IMR-90 (cell line): Measurements from ENCODE around the gene FRMD5. TPM values are rescaled to one million over a fixed set of nuclear protein-coding genes. Genes with fewer than 3 reads are reported as not detected.
A peak's percentile ranks its signal among the peaks of the same experiment; 100 is the strongest.

Experiments used
- ATAC-seq: fragments of 200-7000 bp; cut with Tn5 transposase; 2 replicates; pipeline ENCODE4 v1.9.1; 2020; ENCODE audit warnings: low read depth, mild to moderate bottlenecking, moderate library complexity
- BruUV-seq: library from RNA; stranded (reverse); fragments of 400-500 nt; replicated peaks from 2 replicates; lab custom pipeline; 2021; lab: Mats Ljungman, UMichigan
- CTCF ChIA-PET: fragments of 300-600 bp; formaldehyde crosslinking; extraction: SDS; loops from one replicate; lab custom pipeline; 2021; ENCODE audit warnings: antibody characterized with exemption; lab: Yijun Ruan, JAX
- POLR2A ChIA-PET: fragments of 300-600 bp; sonication (Branson Sonifier 250); formaldehyde crosslinking; loops from one replicate; lab custom pipeline; 2022; ENCODE audit warnings: antibody characterized with exemption; ENCODE audit not compliant: unreplicated experiment; lab: Charles Lee
- DNase-seq: peaks from one replicate; pipeline ENCODE4 v3.0.0; 2013
- H2AFZ ChIP-seq: replicated peaks from 2 replicates; pipeline ENCODE3; 2013; ENCODE audit warnings: low read length, mild to moderate bottlenecking; ENCODE audit not compliant: poor library complexity
- H2AK5ac ChIP-seq: 2 replicates; pipeline ENCODE4 v1.6.1; 2013; ENCODE audit warnings: low read depth, low read length, inconsistent platforms
- H2AK9ac ChIP-seq: replicated peaks from 2 replicates; pipeline ENCODE3; 2013; ENCODE audit warnings: mild to moderate bottlenecking, low read depth, low read length, moderate library complexity; ENCODE audit not compliant: poor library complexity
- H2BK120ac ChIP-seq: 2 replicates; pipeline ENCODE4 v1.6.1; 2013; ENCODE audit warnings: low read depth, low read length, inconsistent platforms
- H2BK15ac ChIP-seq: 3 replicates; pipeline ENCODE4 v1.6.1; 2013; ENCODE audit warnings: low read depth, low read length, inconsistent platforms
- H2BK20ac ChIP-seq: 2 replicates; pipeline ENCODE4 v1.6.1; 2013; ENCODE audit warnings: low read depth, mild to moderate bottlenecking, inconsistent platforms, low read length, moderate library complexity
- H2BK5ac ChIP-seq: 2 replicates; pipeline ENCODE4 v1.6.1; 2013; ENCODE audit warnings: mild to moderate bottlenecking, low read depth, low read length, inconsistent platforms; ENCODE audit not compliant: poor library complexity, severe bottlenecking
- H3K14ac ChIP-seq: replicated peaks from 2 replicates; pipeline ENCODE4 v1.6.1; 2013; ENCODE audit warnings: low read depth, low read length, inconsistent platforms
- H3K18ac ChIP-seq: 2 replicates; pipeline ENCODE4 v1.6.1; 2013; ENCODE audit warnings: low read depth, low read length, control low read depth
- H3K23ac ChIP-seq: 2 replicates; pipeline ENCODE4 v1.6.1; 2013; ENCODE audit warnings: low read depth, low read length, inconsistent platforms
- H3K27ac ChIP-seq: 2 replicates; pipeline ENCODE4 v1.5.1; 2013; ENCODE audit warnings: mild to moderate bottlenecking, control low read depth, low read length; ENCODE audit not compliant: insufficient read depth
- H3K27me3 ChIP-seq: 2 replicates; pipeline ENCODE4 v1.6.1; 2013; ENCODE audit warnings: low read length; ENCODE audit not compliant: control insufficient read depth, insufficient read depth
- H3K36me3 ChIP-seq: 2 replicates; pipeline ENCODE4 v1.6.1; 2013; ENCODE audit warnings: low read length, mixed read lengths; ENCODE audit not compliant: control insufficient read depth, insufficient read depth
- H3K4ac ChIP-seq: 2 replicates; pipeline ENCODE4 v1.6.1; 2013; ENCODE audit warnings: low read depth, low read length, inconsistent platforms
- H3K4me1 ChIP-seq: 2 replicates; pipeline ENCODE4 v1.6.1; 2013; ENCODE audit warnings: low read length, mixed read lengths; ENCODE audit not compliant: control insufficient read depth, insufficient read depth
- H3K4me2 ChIP-seq: 2 replicates; pipeline ENCODE4 v1.6.1; 2013; ENCODE audit warnings: low read depth, mild to moderate bottlenecking, control low read depth, low read length, moderate library complexity
- H3K4me3 ChIP-seq: 2 replicates; pipeline ENCODE4 v1.5.1; 2013; ENCODE audit warnings: low read depth, mild to moderate bottlenecking, control low read depth, low read length, moderate library complexity; ENCODE audit not compliant: insufficient read depth
- H3K56ac ChIP-seq: 2 replicates; pipeline ENCODE4 v1.6.1; 2013; ENCODE audit warnings: low read length, inconsistent platforms; ENCODE audit not compliant: insufficient read depth; ENCODE audit errors: extremely low read depth
- H3K79me1 ChIP-seq, 2 experiments: 2 replicates each; pipeline ENCODE4 v1.6.1; 2013; ENCODE audit warnings: low read length in 2 of 2, inconsistent platforms in 1 of 2, low read depth in 1 of 2
- H3K9ac ChIP-seq: 2 replicates; pipeline ENCODE4 v1.6.1; 2013; ENCODE audit warnings: low read depth, low read length, control low read depth
- H3K9me1 ChIP-seq: 2 replicates; pipeline ENCODE4 v1.6.1; 2013; ENCODE audit warnings: low read length, inconsistent platforms; ENCODE audit not compliant: insufficient read depth
- H3K9me3 ChIP-seq: 2 replicates; pipeline ENCODE4 v1.6.1; 2013; ENCODE audit warnings: low read length; ENCODE audit not compliant: control insufficient read depth, insufficient read depth
- H4K20me1 ChIP-seq: 2 replicates; pipeline ENCODE4 v1.6.1; 2013; ENCODE audit warnings: low read length, inconsistent platforms; ENCODE audit not compliant: insufficient read depth
- H4K5ac ChIP-seq: 2 replicates; pipeline ENCODE4 v1.6.1; 2013; ENCODE audit warnings: mild to moderate bottlenecking, low read depth, low read length, control low read depth
- H4K8ac ChIP-seq, 2 experiments: 2 replicates each; pipeline ENCODE4 v1.6.1; 2013; ENCODE audit warnings: low read depth in 2 of 2, low read length in 2 of 2, control low read depth in 1 of 2, inconsistent platforms in 1 of 2
- H4K91ac ChIP-seq: 2 replicates; pipeline ENCODE4 v1.6.1; 2013; ENCODE audit warnings: low read depth, low read length, inconsistent platforms; ENCODE audit not compliant: insufficient read depth
- FOS ChIP-seq: fragments of 150-350 bp; IDR thresholded peaks from 2 replicates; pipeline ENCODE4 v1.6.1; 2016; ENCODE audit warnings: low read depth, low read length
- MAZ ChIP-seq: IDR thresholded peaks from 2 replicates; pipeline ENCODE4 v1.6.1; 2012; ENCODE audit warnings: low read depth, mild to moderate bottlenecking, low read length, improper control_type of control experiment, moderate library complexity, borderline replicate concordance
- RCOR1 ChIP-seq: IDR thresholded peaks from 2 replicates; pipeline ENCODE4 v1.6.1; 2012; ENCODE audit warnings: mild to moderate bottlenecking, low read length, improper control_type of control experiment; ENCODE audit not compliant: insufficient replicate concordance
- SMC3 ChIP-seq: fragments of 150-350 bp; IDR thresholded peaks from 2 replicates; pipeline ENCODE4 v1.6.1; 2016; ENCODE audit warnings: low read depth, mild to moderate bottlenecking, antibody characterized with exemption, low read length, moderate library complexity
- WGBS, 2 experiments: methylation state at CpG; one replicate each; pipeline versions ENCODE4 v1.1.5 to v1.1.7; 2013; ENCODE audit warnings: missing lambda C conversion rate in 2 of 2; ENCODE audit not compliant: insufficient read length in 1 of 2; ENCODE audit errors: extremely low coverage in 2 of 2; 5-methylcytosine and 5-hydroxymethylcytosine counted together
- dilution Hi-C: fragments of 300-500 bp; cut with HindIII; formaldehyde crosslinking; loops from one replicate; pipeline ENCODE4 v1.14.3; 2018; ENCODE audit warnings: low sequenced_read_pairs; ENCODE audit not compliant: unreplicated experiment
- in situ Hi-C: fragments of 300-500 bp; cut with MboI; formaldehyde crosslinking; loops from 3 replicates; pipeline ENCODE4 v1.14.3; 2019; ENCODE audit warnings: low sequenced_read_pairs, inconsistent platforms, mixed read lengths
- intact Hi-C: fragments of 100-400 bp; cut with micrococcal nuclease; formaldehyde crosslinking; loops from 2 replicates; pipeline ENCODE4 v1.10.0; 2022
- polyA plus RNA-seq, 3 experiments: library from polyadenylated mRNA; depleted of rRNA; stranded (reverse); fragments of >200 nt; gene quantifications; 2 replicates each; pipeline ENCODE4 v1.2.3, GENCODE V29; 2012; ENCODE audit warnings: low replicate concordance in 1 of 3
- total RNA-seq: library from RNA; depleted of rRNA; stranded (reverse); fragments of >200 nt; gene quantifications from 2 replicates; pipeline ENCODE4 v1.2.3, GENCODE V29; 2012

The FRMD5 gene
- total and polyA plus RNA-seq, 2 of the 4 experiments (the other 2 are of a cell fraction) = 4.1 to 5.4 TPM

DNA sequence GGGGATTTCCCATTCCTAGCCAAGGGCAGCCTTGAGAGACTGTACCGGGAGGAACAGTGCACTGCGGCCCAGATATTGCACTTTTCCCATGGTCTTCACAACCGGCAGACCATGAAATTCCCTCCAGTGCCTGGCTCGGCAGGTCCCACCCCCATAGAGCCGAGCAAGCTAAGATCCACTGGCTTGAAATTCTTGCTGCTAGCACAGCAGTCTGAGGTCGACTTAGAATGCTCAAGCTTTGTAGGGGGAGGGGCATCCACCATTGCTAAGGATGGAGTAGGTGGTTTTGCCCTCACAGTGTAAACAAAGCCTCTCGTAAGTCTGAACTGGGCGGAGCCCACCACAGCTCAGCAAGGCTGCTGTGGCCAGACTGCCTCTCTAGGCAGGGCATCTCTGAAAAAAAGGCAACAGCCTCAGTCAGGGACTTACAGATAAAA is 156.3 kb downstream of the FRMD5 start:
- POLR2A ChIA-PET = interaction anchor here (0.6 kb wide), 1 partner anchor 32 kb away, joined by 3 read pairs; no protein-coding TSS in a partner anchor
- in situ Hi-C loops = no loop called here
- Histone ChIP-seq H2AFZ (peak overlapping the region; percentile 80), H4K20me1 (no peaks in the 10 kb centered on the region), H3K79me1 (0 out of 4 replicates have a peak, but pooled peaks cover 0 to 9% of the 10 kb centered on the region in 2 experiments), H3K27ac (no peak overlapping the region), H2AK5ac (no peak overlapping the region), H2BK20ac (no peak overlapping the region), H4K8ac (no peak overlapping the region), H3K23ac (no peak overlapping the region), H3K9me1 (no peaks in the 10 kb centered on the region), H3K56ac (no peak overlapping the region), H3K14ac (0 out of 2 replicates have a peak overlapping the region, but pooled peaks have one; percentile 4), H3K27me3 (no peaks in the 10 kb centered on the region), H3K9ac (no peak overlapping the region), H4K5ac (no peak overlapping the region), H2AK9ac (no peak overlapping the region), H2BK120ac (no peak overlapping the region), H2BK15ac (no peak overlapping the region), H3K36me3 (no peaks in the 10 kb centered on the region), H2BK5ac (no peak overlapping the region), H3K4me1 (peaks cover 6% of the 10 kb centered on the region), H3K4ac (no peak overlapping the region), H3K4me2 (peak overlapping the region; percentile 8; the same call in 1 of the 2 replicates), H3K18ac (no peak overlapping the region), H3K4me3 (no peak overlapping the region), H3K9me3 (no peaks in the 10 kb centered on the region), H4K91ac (no peak overlapping the region)
- no CpG with 5 or more reads among the region's 8 CpGs for WGBS, 2 experiments
- BruUV-seq = no TSS peak
- intact Hi-C loops = no loop called here
- DNase-seq = peak; percentile 66
- ATAC-seq = peak; percentile 79
- no peak for TF ChIP-seq SMC3
- no peak for TF ChIP-seq FOS
- TF ChIP-seq RCOR1 = no peak
- no peak for TF ChIP-seq MAZ
- CTCF ChIA-PET = no interaction called here
- dilution Hi-C loops = no loop called here
